Measurements from ENCODE around the gene MAP3K20. TPM values are rescaled to one million over a fixed set of nuclear protein-coding genes. Genes with fewer than 3 reads are reported as not detected.

The MAP3K20 gene
- total and polyA plus RNA-seq, 10 of the 15 experiments (the other 5 are each of a cell fraction or from before 2014, with no cell fraction given): 0.04 to 5.6 (median 2.3) TPM

DNA sequence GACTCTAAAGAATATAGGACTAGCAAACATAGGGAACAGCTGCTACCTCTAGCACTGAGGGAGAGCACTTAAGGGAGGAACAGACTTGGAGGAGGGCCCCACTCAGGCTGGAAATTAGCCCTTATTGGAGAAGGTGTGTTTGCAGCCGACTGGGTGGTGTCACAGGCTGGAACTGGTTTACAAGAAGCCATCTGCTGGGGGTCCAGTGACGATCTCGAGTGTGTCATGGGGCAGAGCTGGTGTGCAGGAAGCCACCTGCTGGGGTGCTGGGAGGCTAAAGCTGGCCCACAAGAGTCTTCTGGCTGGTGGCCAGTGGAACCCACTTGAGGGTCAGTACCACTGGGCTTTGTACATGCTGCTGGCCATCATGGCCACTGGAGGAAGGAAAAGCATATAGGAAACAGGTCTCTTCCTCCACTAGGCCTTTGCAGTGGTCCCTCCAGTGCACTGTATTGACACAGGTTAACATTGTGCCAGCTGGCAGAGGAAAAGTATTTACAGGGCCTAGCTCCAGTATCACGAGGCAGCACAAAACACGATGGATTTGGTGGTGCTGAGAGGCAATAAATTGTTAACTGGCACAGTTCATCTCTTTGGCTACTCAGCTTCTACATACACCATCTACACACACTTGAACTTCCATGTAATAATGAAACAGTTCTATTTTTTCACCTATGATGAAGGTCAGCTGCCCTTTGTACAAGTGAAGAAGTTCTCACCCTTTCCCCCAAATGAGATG is 43.6 kb downstream of the MAP3K20 start:
- in situ Hi-C loops (cut with MboI) (no loop called here), intact Hi-C loops (cut with micrococcal nuclease; ENCODE audit: unreplicated experiment) (no loop called here)
- no peaks in the 10 kb centered on the region for H3K27me3 ChIP-seq (replicated peaks in 1 of 2; ENCODE audit: control insufficient read depth in 2 of 2, insufficient read depth in 2 of 2, low read length in 1 of 2)
- SMC1A ChIA-PET (ENCODE audit: uncharacterized antibody, unreplicated experiment): interaction anchor here (0.6 to 1.1 kb wide), 2 partner anchors 16 to 58 kb away, joined by 3 read pairs; no protein-coding TSS in a partner anchor
- no TSS peak for BruUV-seq (replicated peaks)
- peak overlapping the region; percentile 46; the same call in 1 of the 2 replicates for H2AFZ ChIP-seq (ENCODE audit: control insufficient read depth, low read depth, low read length)
- no peaks in the 10 kb centered on the region for H4K20me1 ChIP-seq (ENCODE audit: control insufficient read depth, insufficient read depth)
- FAIRE-seq (peak; percentile 7), ATAC-seq (peak; percentile 49), DNase-seq (ENCODE audit: low read depth, low spot score) (no peak)
- WGBS (ENCODE audit: insufficient coverage, insufficient replicate concordance, low lambda C conversion rate, missing lambda C conversion rate): 44% methylated on average over 5 of the region's 5 CpGs
- H3K4me2 ChIP-seq (ENCODE audit: control insufficient read depth, insufficient read depth): peak overlapping the region; percentile 78
- no peak overlapping the region for H3K4me3 ChIP-seq
- no peaks in the 10 kb centered on the region; a peak in 1 of 4 replicates for H3K36me3 ChIP-seq (ENCODE audit: control insufficient read depth in 2 of 2, insufficient read depth in 2 of 2, low read length in 1 of 2)
- CTCF ChIA-PET: no interaction called here
- RAD21 ChIA-PET (ENCODE audit: unreplicated experiment): no interaction called here
- peak overlapping the region; percentile 60 for H3K27ac ChIP-seq (ENCODE audit: control insufficient read depth, insufficient read depth)
- H3K79me2 ChIP-seq (ENCODE audit: control insufficient read depth, insufficient read depth, low read length): peaks cover 2% of the 10 kb centered on the region
- H3K9me3 ChIP-seq (replicated peaks; ENCODE audit: control insufficient read depth, insufficient read depth, low read length): no peaks in the 10 kb centered on the region; the same call in 2 of the 3 replicates
- POLR2A ChIA-PET: no interaction called here
- H3K4me1 ChIP-seq (ENCODE audit: control insufficient read depth, insufficient read depth, low read length): peaks cover 21% of the 10 kb centered on the region
- no peak overlapping the region for H3K9ac ChIP-seq (ENCODE audit: control insufficient read depth, insufficient read depth, low read length)
- TF ChIP-seq, protein P1, sequence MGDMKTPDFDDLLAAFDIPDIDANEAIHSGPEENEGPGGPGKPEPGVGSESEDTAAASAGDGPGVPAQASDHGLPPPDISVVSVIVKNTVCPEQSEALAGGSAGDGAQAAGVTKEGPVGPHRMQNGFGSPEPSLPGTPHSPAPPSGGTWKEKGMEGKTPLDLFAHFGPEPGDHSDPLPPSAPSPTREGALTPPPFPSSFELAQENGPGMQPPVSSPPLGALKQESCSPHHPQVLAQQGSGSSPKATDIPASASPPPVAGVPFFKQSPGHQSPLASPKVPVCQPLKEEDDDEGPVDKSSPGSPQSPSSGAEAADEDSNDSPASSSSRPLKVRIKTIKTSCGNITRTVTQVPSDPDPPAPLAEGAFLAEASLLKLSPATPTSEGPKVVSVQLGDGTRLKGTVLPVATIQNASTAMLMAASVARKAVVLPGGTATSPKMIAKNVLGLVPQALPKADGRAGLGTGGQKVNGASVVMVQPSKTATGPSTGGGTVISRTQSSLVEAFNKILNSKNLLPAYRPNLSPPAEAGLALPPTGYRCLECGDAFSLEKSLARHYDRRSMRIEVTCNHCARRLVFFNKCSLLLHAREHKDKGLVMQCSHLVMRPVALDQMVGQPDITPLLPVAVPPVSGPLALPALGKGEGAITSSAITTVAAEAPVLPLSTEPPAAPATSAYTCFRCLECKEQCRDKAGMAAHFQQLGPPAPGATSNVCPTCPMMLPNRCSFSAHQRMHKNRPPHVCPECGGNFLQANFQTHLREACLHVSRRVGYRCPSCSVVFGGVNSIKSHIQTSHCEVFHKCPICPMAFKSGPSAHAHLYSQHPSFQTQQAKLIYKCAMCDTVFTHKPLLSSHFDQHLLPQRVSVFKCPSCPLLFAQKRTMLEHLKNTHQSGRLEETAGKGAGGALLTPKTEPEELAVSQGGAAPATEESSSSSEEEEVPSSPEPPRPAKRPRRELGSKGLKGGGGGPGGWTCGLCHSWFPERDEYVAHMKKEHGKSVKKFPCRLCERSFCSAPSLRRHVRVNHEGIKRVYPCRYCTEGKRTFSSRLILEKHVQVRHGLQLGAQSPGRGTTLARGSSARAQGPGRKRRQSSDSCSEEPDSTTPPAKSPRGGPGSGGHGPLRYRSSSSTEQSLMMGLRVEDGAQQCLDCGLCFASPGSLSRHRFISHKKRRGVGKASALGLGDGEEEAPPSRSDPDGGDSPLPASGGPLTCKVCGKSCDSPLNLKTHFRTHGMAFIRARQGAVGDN (IDR thresholded peaks at IDR 0.05): no peak
- TF ChIP-seq NR2F1 (conservative IDR thresholded peaks at IDR 0.05): no peak
- TF ChIP-seq NR2C1 (IDR thresholded peaks at IDR 0.05): no peak
- no peak for TF ChIP-seq GABPA (IDR thresholded peaks at IDR 0.05; ENCODE audit: low read depth)
- TF ChIP-seq DPF2 (IDR thresholded peaks at IDR 0.05): no peak
- TF ChIP-seq RUNX3 (IDR thresholded peaks at IDR 0.05; ENCODE audit: low read length): no peak
- TF ChIP-seq BRCA1 (IDR thresholded peaks at IDR 0.05; ENCODE audit: low read depth, low read length): no peak
- TF ChIP-seq, protein P2, sequence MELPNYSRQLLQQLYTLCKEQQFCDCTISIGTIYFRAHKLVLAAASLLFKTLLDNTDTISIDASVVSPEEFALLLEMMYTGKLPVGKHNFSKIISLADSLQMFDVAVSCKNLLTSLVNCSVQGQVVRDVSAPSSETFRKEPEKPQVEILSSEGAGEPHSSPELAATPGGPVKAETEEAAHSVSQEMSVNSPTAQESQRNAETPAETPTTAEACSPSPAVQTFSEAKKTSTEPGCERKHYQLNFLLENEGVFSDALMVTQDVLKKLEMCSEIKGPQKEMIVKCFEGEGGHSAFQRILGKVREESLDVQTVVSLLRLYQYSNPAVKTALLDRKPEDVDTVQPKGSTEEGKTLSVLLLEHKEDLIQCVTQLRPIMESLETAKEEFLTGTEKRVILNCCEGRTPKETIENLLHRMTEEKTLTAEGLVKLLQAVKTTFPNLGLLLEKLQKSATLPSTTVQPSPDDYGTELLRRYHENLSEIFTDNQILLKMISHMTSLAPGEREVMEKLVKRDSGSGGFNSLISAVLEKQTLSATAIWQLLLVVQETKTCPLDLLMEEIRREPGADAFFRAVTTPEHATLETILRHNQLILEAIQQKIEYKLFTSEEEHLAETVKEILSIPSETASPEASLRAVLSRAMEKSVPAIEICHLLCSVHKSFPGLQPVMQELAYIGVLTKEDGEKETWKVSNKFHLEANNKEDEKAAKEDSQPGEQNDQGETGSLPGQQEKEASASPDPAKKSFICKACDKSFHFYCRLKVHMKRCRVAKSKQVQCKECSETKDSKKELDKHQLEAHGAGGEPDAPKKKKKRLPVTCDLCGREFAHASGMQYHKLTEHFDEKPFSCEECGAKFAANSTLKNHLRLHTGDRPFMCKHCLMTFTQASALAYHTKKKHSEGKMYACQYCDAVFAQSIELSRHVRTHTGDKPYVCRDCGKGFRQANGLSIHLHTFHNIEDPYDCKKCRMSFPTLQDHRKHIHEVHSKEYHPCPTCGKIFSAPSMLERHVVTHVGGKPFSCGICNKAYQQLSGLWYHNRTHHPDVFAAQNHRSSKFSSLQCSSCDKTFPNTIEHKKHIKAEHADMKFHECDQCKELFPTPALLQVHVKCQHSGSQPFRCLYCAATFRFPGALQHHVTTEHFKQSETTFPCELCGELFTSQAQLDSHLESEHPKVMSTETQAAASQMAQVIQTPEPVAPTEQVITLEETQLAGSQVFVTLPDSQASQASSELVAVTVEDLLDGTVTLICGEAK (IDR thresholded peaks at IDR 0.05; ENCODE audit: borderline replicate concordance): no peak
- TF ChIP-seq, protein P3, sequence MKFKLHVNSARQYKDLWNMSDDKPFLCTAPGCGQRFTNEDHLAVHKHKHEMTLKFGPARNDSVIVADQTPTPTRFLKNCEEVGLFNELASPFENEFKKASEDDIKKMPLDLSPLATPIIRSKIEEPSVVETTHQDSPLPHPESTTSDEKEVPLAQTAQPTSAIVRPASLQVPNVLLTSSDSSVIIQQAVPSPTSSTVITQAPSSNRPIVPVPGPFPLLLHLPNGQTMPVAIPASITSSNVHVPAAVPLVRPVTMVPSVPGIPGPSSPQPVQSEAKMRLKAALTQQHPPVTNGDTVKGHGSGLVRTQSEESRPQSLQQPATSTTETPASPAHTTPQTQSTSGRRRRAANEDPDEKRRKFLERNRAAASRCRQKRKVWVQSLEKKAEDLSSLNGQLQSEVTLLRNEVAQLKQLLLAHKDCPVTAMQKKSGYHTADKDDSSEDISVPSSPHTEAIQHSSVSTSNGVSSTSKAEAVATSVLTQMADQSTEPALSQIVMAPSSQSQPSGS (IDR thresholded peaks at IDR 0.05; ENCODE audit: low read length): no peak
- TF ChIP-seq SREBF1 (IDR thresholded peaks at IDR 0.05; ENCODE audit: low read length): no peak
- no peak for TF ChIP-seq WRNIP1 (IDR thresholded peaks at IDR 0.05; ENCODE audit: borderline replicate concordance, low read depth, low read length)
- TF ChIP-seq, protein P4, sequence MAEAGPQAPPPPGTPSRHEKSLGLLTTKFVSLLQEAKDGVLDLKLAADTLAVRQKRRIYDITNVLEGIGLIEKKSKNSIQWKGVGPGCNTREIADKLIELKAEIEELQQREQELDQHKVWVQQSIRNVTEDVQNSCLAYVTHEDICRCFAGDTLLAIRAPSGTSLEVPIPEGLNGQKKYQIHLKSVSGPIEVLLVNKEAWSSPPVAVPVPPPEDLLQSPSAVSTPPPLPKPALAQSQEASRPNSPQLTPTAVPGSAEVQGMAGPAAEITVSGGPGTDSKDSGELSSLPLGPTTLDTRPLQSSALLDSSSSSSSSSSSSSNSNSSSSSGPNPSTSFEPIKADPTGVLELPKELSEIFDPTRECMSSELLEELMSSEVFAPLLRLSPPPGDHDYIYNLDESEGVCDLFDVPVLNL (IDR thresholded peaks at IDR 0.05; ENCODE audit: low read depth, low read length): no peak
